ENCODE measurements around the gene FAM222A.

Gene FAM222A

GRCh38 chr12:109758426-109759420 lies 45.1 kb downstream of the FAM222A start:
- Histone ChIP-seq H3K4me3 (no peak overlapping the region), H3K9ac (ENCODE audit: insufficient read length) (no peak overlapping the region), H3K27ac (no peak overlapping the region), H3K36me3 (ENCODE audit: insufficient read depth, low read length) (no peaks in the 10 kb centered on the region), H3K9me3 (ENCODE audit: low read depth, low read length) (no peaks in the 10 kb centered on the region)
- no peak for DNase-seq (ENCODE audit: low read depth, low spot score)
- no peak for TF ChIP-seq EZH2 (IDR thresholded peaks at IDR 0.05)
- TF ChIP-seq POLR2AphosphoS5 (IDR thresholded peaks at IDR 0.05; ENCODE audit: borderline replicate concordance, low read depth, low read length), result no peak
- no peak for TF ChIP-seq FOXP2 (optimal IDR thresholded peaks at IDR 0.05; ENCODE audit: control extremely low read depth, extremely low read length, insufficient read depth)

- Histone ChIP-seq H3K27ac (no peak overlapping the region), H3K4me3 (no peak overlapping the region), H3K36me3 (ENCODE audit: insufficient read depth, low read length) (no peaks in the 10 kb centered on the region), H3K9me3 (ENCODE audit: low read depth, low read length) (no peaks in the 10 kb centered on the region), H3K9ac (ENCODE audit: insufficient read length) (no peak overlapping the region)
- TF ChIP-seq FOXP2 (optimal IDR thresholded peaks at IDR 0.05; ENCODE audit: control extremely low read depth, extremely low read length, insufficient read depth) (no peak), POLR2AphosphoS5 (IDR thresholded peaks at IDR 0.05; ENCODE audit: borderline replicate concordance, low read depth, low read length) (no peak), EZH2 (IDR thresholded peaks at IDR 0.05) (no peak)
- DNase-seq (ENCODE audit: low read depth, low spot score), result no peak
These were observed 46.0 kb downstream of the FAM222A start for GRCh38 chr12:109759595-109759994.

- no peak overlapping the region for H3K27ac ChIP-seq
- H3K9ac ChIP-seq (ENCODE audit: insufficient read length), result no peak overlapping the region
- H3K36me3 ChIP-seq (ENCODE audit: insufficient read depth, low read length), result no peaks in the 10 kb centered on the region
- H3K4me3 ChIP-seq, result no peak overlapping the region
- DNase-seq (ENCODE audit: low read depth, low spot score), result no peak
- no peaks in the 10 kb centered on the region for H3K9me3 ChIP-seq (ENCODE audit: low read depth, low read length)
- no peak for TF ChIP-seq POLR2AphosphoS5 (IDR thresholded peaks at IDR 0.05; ENCODE audit: borderline replicate concordance, low read depth, low read length)
- no peak for TF ChIP-seq EZH2 (IDR thresholded peaks at IDR 0.05)
- TF ChIP-seq FOXP2 (optimal IDR thresholded peaks at IDR 0.05; ENCODE audit: control extremely low read depth, extremely low read length, insufficient read depth), result no peak
These were observed 46.7 kb downstream of the FAM222A start for GRCh38 chr12:109760031-109760929.

- no peak overlapping the region for H3K4me3 ChIP-seq
- no peak overlapping the region for H3K27ac ChIP-seq
- no peak for DNase-seq (ENCODE audit: low read depth, low spot score)
- no peak overlapping the region for H3K9ac ChIP-seq (ENCODE audit: insufficient read length)
- H3K9me3 ChIP-seq (ENCODE audit: low read depth, low read length), result no peaks in the 10 kb centered on the region
- H3K36me3 ChIP-seq (ENCODE audit: insufficient read depth, low read length), result no peaks in the 10 kb centered on the region
- no peak for TF ChIP-seq EZH2 (IDR thresholded peaks at IDR 0.05)
- TF ChIP-seq FOXP2 (optimal IDR thresholded peaks at IDR 0.05; ENCODE audit: control extremely low read depth, extremely low read length, insufficient read depth), result no peak
- TF ChIP-seq POLR2AphosphoS5 (IDR thresholded peaks at IDR 0.05; ENCODE audit: borderline replicate concordance, low read depth, low read length), result no peak
These were observed 47.6 kb downstream of the FAM222A start for GRCh38 chr12:109760930-109761921.

- TF ChIP-seq FOXP2 (optimal IDR thresholded peaks at IDR 0.05; ENCODE audit: control extremely low read depth, extremely low read length, insufficient read depth) (no peak), POLR2AphosphoS5 (IDR thresholded peaks at IDR 0.05; ENCODE audit: borderline replicate concordance, low read depth, low read length) (no peak), EZH2 (IDR thresholded peaks at IDR 0.05) (no peak)
- no peak for DNase-seq (ENCODE audit: low read depth, low spot score)
- H3K36me3 ChIP-seq (ENCODE audit: insufficient read depth, low read length), result no peaks in the 10 kb centered on the region
These were observed 48.5 kb downstream of the FAM222A start for GRCh38 chr12:109762071-109762672.

GRCh38 chr12:109762673-109763191 lies 49.1 kb downstream of the FAM222A start:
- Histone ChIP-seq H3K27ac (no peak overlapping the region), H3K9ac (ENCODE audit: insufficient read length) (no peak overlapping the region), H3K4me3 (no peak overlapping the region), H3K36me3 (ENCODE audit: insufficient read depth, low read length) (no peaks in the 10 kb centered on the region), H3K9me3 (ENCODE audit: low read depth, low read length) (no peaks in the 10 kb centered on the region)
- no peak for DNase-seq (ENCODE audit: low read depth, low spot score)
- TF ChIP-seq EZH2 (IDR thresholded peaks at IDR 0.05) (no peak), POLR2AphosphoS5 (IDR thresholded peaks at IDR 0.05; ENCODE audit: borderline replicate concordance, low read depth, low read length) (no peak), FOXP2 (optimal IDR thresholded peaks at IDR 0.05; ENCODE audit: control extremely low read depth, extremely low read length, insufficient read depth) (no peak)

More at GRCh38 chr12:109762071-109762672, 48.5 kb downstream of the FAM222A start:
- Histone ChIP-seq H3K9me3 (ENCODE audit: low read depth, low read length) (no peaks in the 10 kb centered on the region), H3K27ac (no peak overlapping the region), H3K9ac (ENCODE audit: insufficient read length) (no peak overlapping the region), H3K4me3 (no peak overlapping the region)
